NCI-H2107 (cell line): ENCODE measurements around the gene GRAMD1A.
"Not testable (repeated sequence)": the region's sequence is repeated elsewhere in the genome, so short reads cannot be mapped to it uniquely, and the experiment has no call there.

Experiments
- DNase-seq: peaks from one replicate; lab custom pipeline; 2025; lab: John Stamatoyannopoulos, UW

GRAMD1A gene

DNA sequence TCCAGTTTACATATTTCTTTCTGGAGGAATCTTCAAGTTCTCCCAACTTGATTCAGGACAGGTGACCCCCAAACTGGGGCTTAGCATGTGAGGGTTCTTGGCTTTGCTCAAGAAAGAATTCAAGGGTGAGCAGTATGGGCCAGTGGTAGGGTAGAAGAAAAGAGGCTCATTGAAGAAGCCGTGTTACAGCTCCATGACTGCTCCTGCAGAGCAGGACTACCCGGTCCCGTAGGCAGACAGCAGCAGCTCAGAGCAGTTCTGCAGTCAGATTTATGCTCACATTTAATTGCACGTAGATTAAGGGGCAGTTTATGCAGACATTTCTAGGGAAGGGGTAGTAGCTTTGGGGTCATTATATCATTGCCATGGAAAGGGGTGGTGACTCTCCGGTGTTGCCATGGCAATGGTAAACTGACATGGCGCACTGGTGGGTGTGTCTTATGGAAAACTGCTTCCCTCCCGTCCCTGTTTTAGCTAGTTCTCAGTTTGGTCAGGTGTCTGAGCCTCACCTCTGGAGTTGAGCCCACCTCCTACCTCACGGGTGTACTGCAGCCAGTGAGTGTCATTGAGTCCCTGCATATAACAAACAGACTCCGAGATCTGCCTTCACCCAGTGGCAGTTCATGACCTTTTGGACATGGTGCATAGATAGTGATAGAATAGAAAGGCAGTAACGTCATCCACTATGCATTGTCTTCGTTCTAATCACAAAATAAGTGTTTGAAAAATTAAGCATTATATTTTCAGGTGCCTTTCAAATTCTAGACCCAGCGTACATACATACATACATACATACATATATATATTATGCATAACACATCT is 20.1 kb upstream of the GRAMD1A start:
- DNase-seq = no peak

DNA sequence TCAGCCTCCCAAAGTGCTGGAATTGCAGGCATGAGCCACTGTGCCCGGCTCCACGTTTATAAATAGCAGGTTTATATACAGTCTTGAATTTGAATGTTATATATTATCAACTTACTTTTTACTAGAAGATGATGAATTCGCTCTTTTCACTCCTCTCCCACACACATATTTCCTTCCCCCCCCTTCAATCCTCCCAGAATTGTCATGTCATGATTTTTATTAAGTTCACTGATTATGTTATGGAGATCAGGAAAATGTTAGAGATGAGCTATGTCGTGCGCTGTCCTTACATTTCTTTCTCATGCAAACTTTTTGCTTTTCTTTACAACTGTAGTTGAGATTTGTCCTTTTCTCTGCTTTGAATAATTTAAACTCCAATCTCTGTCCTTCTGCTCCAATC is 17.8 kb upstream of the GRAMD1A start:
- no peak for DNase-seq

GRCh38 chr19:34983786-34984185 is 16.3 kb upstream of the GRAMD1A start:
- DNase-seq = no peak

- no peak for DNase-seq
Measured at GRCh38 chr19:34984287-34984686, 15.8 kb upstream of the GRAMD1A start.

GRCh38 chr19:34985249-34986022 is 14.7 kb upstream of the GRAMD1A start:
- DNase-seq = no peak

GRCh38 chr19:34988119-34988518 is 12.0 kb upstream of the GRAMD1A start:
- DNase-seq = no peak

DNA sequence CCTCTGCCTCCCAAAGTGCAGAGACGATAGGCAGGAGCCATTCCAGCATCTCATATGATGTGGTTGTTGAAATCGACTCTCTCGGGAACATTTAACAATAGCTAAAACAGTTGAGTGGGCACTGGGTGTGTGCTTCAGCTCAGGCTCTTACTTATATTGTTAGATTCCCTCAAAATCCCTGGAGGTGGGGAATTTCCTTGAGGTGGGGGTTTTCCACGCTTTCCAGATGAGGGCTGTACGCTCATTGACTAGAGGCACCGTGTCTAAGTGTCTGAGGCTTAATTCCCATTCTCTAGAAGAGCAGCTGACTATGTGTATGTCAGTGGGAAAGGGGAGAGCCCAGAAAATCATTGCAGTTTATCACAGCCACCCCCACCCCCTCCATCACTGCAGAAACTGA is 10.8 kb upstream of the GRAMD1A start:
- DNase-seq = no peak

DNA sequence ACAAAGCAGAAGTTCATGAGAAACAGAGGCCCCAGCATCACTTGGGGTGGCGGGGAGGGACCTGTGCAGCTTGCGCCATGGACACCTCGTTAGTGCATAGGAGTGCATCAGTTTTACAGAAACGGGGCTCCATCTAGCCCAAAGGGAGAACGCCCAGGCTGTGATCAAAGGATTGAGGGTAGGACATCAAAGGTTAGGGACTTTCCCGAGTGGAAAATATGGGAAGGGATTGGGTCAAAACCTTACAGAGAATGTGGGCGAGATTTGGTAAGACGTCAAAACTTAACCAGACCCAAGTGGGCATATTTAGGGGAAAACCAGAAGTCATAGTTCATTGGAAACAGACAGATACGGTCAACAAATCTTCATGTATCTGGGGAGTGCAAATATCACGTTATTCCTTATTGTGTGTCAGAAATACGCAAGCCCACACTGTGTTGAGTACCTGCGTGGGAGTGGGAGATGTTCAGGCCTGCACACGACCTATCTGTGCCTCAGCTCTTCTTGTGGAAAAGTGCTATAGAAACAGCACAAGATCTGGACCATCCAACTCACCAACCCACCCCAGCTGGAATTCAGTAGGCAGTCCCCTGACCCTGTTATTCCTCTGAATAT is 9.4 kb upstream of the GRAMD1A start:
- DNase-seq = no peak

DNA sequence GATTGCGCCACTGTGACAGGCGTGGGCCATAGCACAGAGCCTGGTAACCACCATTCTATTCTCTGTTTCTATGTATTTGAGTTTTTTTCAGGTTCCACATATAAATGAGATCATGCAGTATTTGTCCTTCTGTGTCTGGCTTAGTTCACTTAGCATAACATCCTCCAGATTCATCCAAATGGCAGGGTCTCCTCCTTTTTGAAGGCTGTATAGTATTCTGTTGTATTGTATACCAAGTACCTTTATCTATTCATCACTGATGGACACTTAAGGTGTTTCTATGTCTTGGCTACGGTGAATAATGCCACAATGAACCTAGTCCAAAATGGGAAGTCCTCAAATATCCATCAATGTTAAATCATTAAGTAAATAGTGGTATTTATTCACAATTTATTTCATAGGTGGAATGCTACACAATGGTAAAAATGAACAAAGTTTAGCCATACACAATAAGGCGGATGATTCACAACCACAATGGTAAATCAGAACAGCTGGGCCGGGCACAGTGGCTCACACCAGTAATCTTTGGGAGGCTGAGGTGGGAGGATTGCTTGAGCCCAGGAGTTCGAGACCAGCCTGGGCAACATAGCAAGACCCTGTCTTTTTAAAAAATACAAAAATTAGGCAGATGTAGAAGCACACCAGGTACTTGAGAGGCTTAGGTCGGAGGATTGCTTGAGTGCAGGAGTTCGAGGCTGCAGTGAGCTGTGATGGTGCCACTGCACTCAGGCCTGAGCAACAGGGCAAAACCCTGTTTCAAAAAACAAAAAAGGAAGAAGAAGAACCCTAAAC is 8.4 kb upstream of the GRAMD1A start:
- no peak for DNase-seq

GRCh38 chr19:34992582-34992981 is 7.5 kb upstream of the GRAMD1A start:
- DNase-seq = not testable (repeated sequence)

- DNase-seq = no peak
Measured at GRCh38 chr19:34994286-34994642, 5.9 kb upstream of the GRAMD1A start.

DNA sequence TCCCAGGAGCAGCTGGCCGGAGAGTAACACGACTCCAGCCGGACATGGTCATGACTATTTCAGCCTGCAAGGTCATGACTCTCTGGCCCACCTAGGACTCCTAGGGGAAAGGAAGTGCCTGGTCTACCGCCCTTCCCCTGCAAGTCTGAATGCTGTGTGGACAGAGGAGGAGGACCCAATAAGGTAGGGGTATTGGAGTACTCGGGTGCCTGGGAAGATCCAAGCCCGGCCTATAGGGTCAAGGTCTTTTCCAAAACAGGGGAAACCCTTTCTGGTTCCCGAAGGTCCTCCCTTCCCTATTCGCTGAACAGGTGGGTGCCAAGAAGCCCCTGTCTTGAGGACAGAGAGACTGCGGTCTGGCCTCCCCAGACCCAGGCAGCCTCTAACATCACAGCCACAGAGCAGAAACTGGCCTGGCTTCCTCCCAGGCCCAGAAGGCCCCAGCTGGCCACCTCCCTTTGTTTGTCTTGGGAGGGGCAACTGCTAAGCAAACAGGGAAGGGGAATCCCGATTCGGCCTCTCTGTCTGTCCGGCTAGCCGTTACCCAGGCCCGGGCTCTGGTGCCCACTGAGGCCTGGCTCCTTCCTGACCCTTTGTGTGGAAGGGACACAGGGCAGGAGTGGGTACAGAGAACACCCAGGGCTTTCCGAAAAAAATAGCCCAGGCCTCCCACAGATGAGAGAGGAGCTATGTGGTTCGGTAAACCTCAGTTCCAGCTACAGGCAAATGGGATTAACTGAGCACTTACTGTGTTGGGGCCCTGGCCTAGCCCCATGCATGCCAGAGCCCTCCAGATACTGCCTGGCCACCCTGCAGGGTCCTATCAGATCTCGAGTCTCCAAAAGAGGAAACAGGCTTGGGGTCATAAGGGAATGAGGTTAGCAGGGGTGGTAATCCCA is 5.2 kb upstream of the GRAMD1A start:
- DNase-seq = no peak

DNA sequence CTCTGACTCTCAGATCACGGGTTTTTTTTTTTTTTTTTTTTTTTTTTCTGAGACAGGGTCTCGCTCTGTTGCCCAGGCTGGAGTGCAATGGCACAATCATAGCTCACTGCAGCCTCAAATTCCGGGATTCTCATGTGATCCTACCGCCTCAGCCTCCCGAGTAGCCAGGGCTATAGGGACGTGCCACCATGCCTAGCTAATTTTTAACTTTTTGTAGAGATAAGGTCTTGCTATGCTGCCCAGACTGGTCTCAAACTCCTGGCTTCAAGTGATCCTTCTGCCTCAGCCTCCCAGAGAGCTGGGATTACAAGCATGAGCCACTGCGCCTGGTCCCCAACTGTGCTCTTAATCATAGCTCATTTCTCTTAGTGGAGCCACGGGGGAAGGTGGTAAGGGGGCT is 4.6 kb upstream of the GRAMD1A start:
- no peak for DNase-seq

GRCh38 chr19:34997071-34997617 is 3.0 kb upstream of the GRAMD1A start:
- DNase-seq = no peak

DNA sequence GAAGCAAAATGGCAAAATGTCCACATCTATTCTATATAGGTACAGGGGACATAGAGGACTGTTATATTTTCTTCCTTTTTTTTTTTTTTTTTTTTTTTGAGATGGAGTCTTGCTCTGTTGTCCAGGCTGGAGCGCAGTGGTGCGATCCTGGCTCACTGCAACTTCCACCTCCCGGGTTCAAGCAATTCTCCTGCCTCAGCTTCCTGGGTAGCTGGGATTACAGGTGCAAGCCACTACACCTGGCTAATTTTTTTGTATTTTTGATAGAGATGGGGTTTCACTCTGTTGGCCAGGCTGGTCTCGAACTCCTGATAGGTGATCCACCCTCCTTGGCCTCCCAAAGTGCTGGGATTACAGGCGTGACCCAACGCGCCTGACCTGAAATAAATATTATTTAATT is 1.9 kb upstream of the GRAMD1A start:
- not testable (repeated sequence) for DNase-seq

DNA sequence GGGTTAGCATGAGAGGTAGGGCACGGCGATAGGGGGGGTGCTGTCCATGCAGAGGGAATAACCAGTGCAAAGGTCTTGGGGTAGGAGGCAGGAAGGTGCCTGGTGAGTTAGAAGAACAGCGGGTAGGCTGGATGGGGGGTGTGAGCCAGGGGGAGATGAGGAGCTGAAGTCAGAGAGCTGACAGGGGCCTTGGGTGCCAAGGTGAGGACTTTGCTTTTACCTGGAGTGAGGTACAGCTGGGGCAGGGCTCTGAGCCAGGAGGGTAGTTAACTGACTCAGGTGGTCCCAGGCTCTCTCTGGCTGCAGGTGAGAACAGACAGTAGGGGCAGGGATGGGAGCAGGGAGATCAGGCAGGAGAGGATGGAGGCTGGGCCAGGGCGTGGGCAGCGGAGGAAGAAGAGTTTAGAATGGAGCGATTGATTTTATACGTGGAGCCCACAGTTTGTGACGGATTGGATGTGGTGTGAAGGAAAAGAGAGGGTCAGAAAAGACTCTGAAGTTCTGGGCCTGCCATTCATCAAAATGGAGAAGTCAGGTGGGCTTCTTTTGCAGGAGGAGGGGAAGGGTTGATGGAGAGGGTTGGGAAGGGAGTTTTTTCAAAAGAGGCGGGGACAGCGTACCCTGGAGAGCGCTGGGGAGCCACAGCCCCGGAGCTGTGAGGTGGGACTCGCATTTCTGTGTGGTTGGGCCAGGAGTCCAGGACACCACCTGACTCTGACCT is 1.2 kb upstream of the GRAMD1A start:
- no peak for DNase-seq

DNA sequence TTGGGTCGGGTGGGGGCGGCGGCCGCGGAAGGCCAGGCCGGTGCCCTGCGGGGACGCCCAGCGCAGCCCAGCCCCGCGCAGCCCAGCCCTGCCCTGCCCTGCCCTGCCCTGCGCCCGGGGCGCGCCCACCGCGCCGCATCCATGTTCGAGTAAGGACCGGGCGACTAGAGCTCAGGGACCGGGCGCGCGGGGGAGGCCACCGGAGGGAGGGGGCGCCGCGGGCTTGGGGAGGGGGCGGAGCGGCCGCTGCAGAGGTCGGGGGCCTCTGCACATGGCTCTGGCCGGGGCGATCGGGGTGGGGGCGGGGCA is 169 bp downstream of the GRAMD1A start:
- no peak for DNase-seq

DNA sequence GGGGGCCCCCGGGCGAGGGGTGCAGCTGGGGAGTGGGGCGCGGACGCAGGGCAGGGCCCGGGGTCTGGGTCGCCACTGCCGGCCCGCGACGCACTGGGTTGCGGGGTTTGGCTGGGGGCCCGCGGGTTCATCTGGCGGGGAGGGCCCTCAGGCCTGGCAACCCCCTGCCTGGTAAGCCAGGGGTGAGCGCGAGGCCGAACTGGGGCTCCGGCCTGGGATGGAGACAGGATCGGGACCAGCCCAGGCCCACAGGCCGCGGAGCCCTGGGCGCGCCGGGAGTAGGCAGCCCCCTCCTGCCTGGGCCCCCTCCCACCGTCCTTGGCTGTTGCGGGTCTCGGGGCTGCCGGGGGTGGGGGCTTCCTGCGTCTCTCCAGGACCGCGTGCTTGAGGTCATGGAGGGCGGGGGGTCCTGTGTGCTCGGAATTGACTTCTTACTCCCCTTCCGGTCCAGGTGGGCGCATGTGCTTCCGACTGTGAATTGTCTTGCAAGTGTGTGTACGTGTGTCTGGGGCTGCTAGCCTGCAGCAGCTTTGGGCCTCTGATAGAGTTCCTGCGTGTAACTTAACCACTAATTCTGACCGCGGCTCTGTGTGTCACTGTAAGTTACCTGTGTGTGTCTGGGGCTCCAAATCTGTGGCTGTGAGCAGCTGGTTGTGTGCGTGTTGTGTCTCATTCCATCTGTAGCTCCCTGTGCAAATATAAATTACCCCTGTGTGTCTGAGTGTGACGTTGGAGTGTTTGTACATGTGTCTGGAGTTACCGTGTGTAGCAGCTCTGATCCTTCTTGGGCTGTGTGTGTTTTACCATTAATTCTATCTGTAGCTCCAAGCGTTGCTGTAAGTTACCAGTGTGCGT is 751 bp downstream of the GRAMD1A start:
- no peak for DNase-seq

- DNase-seq = no peak
Measured at GRCh38 chr19:35002037-35002535, 2.0 kb downstream of the GRAMD1A start.
